ENCODE data around the gene TYK2.

DNA sequence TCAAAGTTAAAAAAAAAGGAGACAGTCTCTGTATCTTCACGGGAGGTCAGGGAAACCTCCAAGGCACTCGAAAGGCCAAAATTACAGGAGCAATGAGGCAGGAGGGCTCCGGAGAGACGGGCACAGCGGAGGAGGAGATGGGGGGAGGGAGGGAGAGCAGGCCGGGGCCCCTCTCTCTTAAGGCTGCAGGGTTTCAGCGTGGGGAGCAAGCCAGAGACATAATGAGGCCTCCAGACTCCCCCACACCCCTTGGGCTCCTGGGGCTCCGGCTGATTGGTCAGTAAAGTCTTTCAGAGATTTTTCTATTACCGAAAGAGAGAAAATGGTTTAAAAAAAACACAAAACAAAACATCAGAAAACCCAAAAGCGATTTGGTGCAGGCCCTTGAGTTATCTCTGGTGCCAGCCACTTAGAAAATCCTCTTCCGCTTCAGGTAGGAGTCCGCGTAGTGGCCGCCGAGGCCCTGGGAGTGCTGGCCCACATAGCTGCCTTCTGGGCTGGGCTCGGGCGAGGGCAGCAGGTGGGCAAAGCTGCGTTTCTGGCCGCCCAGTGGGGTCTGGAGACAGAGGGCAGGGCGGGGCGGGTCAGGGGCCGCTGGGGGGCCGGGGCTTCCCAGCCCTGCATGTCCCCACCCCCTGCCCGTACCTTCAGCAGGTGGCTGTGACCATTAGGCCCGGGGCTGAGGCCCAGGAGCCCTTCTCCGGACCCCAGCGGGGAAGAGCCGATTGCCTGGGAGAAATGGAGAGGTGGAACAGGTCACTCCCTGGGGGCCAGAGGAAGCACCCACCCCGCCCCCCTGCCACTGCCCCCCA, 63.1 kb downstream of the TYK2 start:
- no peak for TF ChIP-seq EZH2 (IDR thresholded peaks at IDR 0.05; ENCODE audit: low read length)
- TF ChIP-seq, protein P1, sequence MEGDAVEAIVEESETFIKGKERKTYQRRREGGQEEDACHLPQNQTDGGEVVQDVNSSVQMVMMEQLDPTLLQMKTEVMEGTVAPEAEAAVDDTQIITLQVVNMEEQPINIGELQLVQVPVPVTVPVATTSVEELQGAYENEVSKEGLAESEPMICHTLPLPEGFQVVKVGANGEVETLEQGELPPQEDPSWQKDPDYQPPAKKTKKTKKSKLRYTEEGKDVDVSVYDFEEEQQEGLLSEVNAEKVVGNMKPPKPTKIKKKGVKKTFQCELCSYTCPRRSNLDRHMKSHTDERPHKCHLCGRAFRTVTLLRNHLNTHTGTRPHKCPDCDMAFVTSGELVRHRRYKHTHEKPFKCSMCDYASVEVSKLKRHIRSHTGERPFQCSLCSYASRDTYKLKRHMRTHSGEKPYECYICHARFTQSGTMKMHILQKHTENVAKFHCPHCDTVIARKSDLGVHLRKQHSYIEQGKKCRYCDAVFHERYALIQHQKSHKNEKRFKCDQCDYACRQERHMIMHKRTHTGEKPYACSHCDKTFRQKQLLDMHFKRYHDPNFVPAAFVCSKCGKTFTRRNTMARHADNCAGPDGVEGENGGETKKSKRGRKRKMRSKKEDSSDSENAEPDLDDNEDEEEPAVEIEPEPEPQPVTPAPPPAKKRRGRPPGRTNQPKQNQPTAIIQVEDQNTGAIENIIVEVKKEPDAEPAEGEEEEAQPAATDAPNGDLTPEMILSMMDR (optimal IDR thresholded peaks at IDR 0.05 in 1 of 3, IDR thresholded peaks at IDR 0.05 in 1 of 3, conservative IDR thresholded peaks at IDR 0.05 in 1 of 3; ENCODE audit: extremely low read depth in 1 of 3, insufficient read depth in 2 of 3, low read length in 3 of 3) = no peak

Data from keratinocyte (primary cell).